Right lobe of liver (tissue), 6 donors: ENCODE data around the gene BPIFA2. TPM values are rescaled to one million over a fixed set of nuclear protein-coding genes. Genes with fewer than 3 reads are reported as not detected.

Source experiments
- ATAC-seq, 4 donors: fragments of 200-7000 bp; cut with Tn5 transposase; one replicate each; pipeline ENCODE4 v1.9.1; 2020; ENCODE audit warnings: mild to moderate bottlenecking in 4 of 4, moderate library complexity in 4 of 4
- DNase-seq, 3 donors: peaks; one replicate each; pipeline ENCODE4 v3.0.0-alpha.2; 2020
- H3K27ac ChIP-seq, 3 donors: fragments of 200-600 bp; one replicate each; pipeline ENCODE4 v1.8.0; 2022
- H3K27me3 ChIP-seq, 2 donors: fragments of 200-600 bp; one replicate each; pipeline ENCODE4 v1.8.0; 2022
- H3K36me3 ChIP-seq, 4 donors: fragments of 200-600 bp; sonication (generic) in 1 of 4; one replicate each; pipeline versions ENCODE4 v1.5.1 to v1.8.0; 2017 to 2022; ENCODE audit warnings: control low read depth in 1 of 4
- H3K4me1 ChIP-seq, 4 donors: fragments of 200-600 bp; sonication (generic) in 1 of 4; one replicate each; pipeline versions ENCODE4 v1.5.1 to v1.8.0; 2017 to 2022; ENCODE audit warnings: control low read depth in 1 of 4
- H3K4me3 ChIP-seq, 3 donors: fragments of 200-600 bp; one replicate each; pipeline ENCODE4 v1.8.0; 2022
- H3K9me3 ChIP-seq, 4 donors: fragments of 200-600 bp; sonication (generic) in 1 of 4; one replicate each; pipeline versions ENCODE4 v1.5.1 to v1.8.0; 2017 to 2022; ENCODE audit warnings: control low read depth in 1 of 4
- POLR2A ChIP-seq: fragments of 450-650 bp; IDR thresholded peaks from one replicate; pipeline ENCODE4 v1.6.1; 2017; ENCODE audit warnings: antibody characterized with exemption, mild to moderate bottlenecking
- WGBS: methylation state at CpG from one replicate; pipeline ENCODE4 v1.1.6; 2018; ENCODE audit warnings: low coverage, low lambda C conversion rate; ENCODE audit not compliant: insufficient coverage; ENCODE audit errors: missing lambda C conversion rate; 5-methylcytosine and 5-hydroxymethylcytosine counted together
- intact Hi-C, 2 donors: fragments of 100-400 bp; cut with DNase I; formaldehyde crosslinking; loops; one replicate each; pipeline versions ENCODE4 v1.11.2 to v1.14.1; 2022
- total RNA-seq, 6 experiments: library from RNA; depleted of rRNA in 2 of 6; stranded (reverse); fragments of >200 nt in 2 of 6; fragmentation: NEBNext Ultra II Directional in 3 of 6; extraction: Animal tissue kit (Norgen Biotek cat#: 25700) in 3 of 6; gene quantifications; one replicate each; pipeline versions ENCODE4 v1.1.0 to v1.2.4, GENCODE V29; 2016 to 2023
- TF ChIP-seq, protein P1 (sequence below), 4 donors: fragments of 200-600 bp in 3 of 4; fragments of 450-650 bp in 1 of 4; IDR thresholded peaks; one replicate each; pipeline versions ENCODE4 v1.5.1 to v1.8.0; 2016 to 2022; ENCODE audit warnings: antibody characterized with exemption in 4 of 4, mild to moderate bottlenecking in 2 of 4
- donor health status: DM: no; HTN: yes; CAD: no.
- donor health status: DM: no; HTN: no; CAD: no.
- donor health status: DM: no; HTN: no; CAD: no.
- donor health status: DM: no; HTN: yes; CAD: no.
- donor health status: DM: no; HTN: yes; CAD: no.

The BPIFA2 gene
- total RNA-seq, 6 experiments from 2014 or later: not detected

DNA sequence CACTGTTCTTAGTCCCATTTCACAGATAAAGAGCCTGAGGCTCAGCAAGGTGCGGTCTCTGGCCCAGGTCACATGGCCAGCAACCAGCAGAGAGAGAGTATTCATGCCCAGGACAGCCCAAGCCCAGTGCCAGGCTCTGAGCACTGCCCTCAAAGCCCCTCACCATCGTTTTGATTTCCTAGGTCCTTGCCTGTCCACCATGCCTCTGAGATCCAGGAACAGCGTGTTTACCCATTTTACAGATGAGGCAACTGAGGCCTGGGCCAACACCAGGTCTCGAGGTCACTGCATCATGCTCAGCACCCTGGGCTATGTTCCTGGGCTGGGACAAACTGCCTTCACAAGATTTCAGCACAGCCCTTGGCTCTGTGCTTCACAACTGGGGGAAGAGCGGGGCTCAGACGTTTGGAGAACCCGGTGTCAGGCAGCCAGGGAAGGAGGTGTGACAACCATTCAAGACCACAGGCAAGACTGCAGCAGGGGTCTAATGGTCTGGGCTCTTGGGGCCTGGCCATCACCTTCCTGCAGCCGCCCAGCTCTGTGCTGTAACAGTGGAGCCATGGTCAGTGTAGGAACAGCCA lies 1.3 kb upstream of the BPIFA2 start:
- no peak overlapping the region for H3K27ac ChIP-seq
- 93% methylated on average over 3 of the region's 8 CpGs for WGBS
- no peak overlapping the region for H3K4me3 ChIP-seq
- TF ChIP-seq, protein P1, sequence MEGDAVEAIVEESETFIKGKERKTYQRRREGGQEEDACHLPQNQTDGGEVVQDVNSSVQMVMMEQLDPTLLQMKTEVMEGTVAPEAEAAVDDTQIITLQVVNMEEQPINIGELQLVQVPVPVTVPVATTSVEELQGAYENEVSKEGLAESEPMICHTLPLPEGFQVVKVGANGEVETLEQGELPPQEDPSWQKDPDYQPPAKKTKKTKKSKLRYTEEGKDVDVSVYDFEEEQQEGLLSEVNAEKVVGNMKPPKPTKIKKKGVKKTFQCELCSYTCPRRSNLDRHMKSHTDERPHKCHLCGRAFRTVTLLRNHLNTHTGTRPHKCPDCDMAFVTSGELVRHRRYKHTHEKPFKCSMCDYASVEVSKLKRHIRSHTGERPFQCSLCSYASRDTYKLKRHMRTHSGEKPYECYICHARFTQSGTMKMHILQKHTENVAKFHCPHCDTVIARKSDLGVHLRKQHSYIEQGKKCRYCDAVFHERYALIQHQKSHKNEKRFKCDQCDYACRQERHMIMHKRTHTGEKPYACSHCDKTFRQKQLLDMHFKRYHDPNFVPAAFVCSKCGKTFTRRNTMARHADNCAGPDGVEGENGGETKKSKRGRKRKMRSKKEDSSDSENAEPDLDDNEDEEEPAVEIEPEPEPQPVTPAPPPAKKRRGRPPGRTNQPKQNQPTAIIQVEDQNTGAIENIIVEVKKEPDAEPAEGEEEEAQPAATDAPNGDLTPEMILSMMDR (IDR thresholded peaks at IDR 0.05): no peak
- no peak for TF ChIP-seq POLR2A
- no peaks in the 10 kb centered on the region for H3K36me3 ChIP-seq
- no peaks in the 10 kb centered on the region for H3K9me3 ChIP-seq
- intact Hi-C loops: no loop called here
- H3K27me3 ChIP-seq: no peaks in the 10 kb centered on the region
- DNase-seq (no peak), ATAC-seq (no peak)
- no peaks in the 10 kb centered on the region for H3K4me1 ChIP-seq

DNA sequence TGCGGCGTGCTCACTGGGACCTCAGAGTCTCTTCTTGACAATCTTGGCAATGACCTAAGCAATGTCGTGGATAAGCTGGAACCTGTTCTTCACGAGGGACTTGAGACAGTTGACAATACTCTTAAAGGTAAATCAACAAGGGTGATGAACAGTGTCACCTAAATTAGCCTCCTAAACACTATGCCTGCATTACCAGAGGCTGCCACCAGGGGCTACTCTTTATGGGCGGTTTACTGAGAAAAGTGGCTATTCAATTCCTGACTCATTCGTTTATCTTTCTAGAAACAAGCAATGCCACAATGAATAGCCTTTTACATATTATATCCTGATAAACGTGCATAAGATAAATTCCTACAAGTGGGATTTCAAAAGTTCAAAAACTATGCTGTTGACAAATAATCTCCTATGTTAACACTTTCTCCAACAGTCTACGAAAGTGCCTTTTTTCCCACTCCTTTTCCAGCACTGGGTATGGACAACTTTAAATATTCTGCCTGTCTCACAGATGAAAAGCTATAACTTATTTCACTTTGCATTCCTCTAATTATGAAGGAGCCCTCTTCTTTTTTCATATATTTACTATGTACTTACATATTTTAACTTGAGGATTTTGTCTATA lies 1.3 kb downstream of the BPIFA2 start:
- no peak for TF ChIP-seq POLR2A
- TF ChIP-seq, protein P1 (IDR thresholded peaks at IDR 0.05): peak; percentile 10 to 36 (median 18)
- no peaks in the 10 kb centered on the region for H3K9me3 ChIP-seq
- no peaks in the 10 kb centered on the region for H3K36me3 ChIP-seq
- ATAC-seq (no peak), DNase-seq (no peak)
- 18% methylated on average over 5 of the region's 8 CpGs for WGBS
- H3K4me1 ChIP-seq: no peaks in the 10 kb centered on the region
- H3K27me3 ChIP-seq: no peaks in the 10 kb centered on the region
- H3K4me3 ChIP-seq: no peak overlapping the region
- intact Hi-C loops: no loop called here
- no peak overlapping the region for H3K27ac ChIP-seq

DNA sequence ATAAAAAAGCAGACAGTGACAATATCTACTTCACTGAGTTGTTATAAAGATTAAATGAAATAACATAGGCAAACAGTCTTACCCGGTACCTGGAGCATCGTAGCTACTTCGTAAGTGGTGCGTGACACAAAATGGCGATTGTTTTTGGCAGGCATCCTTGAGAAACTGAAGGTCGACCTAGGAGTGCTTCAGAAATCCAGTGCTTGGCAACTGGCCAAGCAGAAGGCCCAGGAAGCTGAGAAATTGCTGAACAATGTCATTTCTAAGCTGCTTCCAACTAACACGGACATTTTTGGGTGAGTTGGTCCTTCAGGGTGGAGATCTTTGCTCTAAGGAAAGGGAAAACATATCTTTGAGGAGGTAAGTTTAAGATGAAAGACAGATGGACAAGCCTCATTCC lies 4.8 kb downstream of the BPIFA2 start:
- DNase-seq: no peak
- Histone ChIP-seq H3K36me3 (no peaks in the 10 kb centered on the region), H3K4me1 (no peaks in the 10 kb centered on the region), H3K4me3 (no peak overlapping the region), H3K27ac (no peak overlapping the region), H3K9me3 (no peaks in the 10 kb centered on the region), H3K27me3 (no peaks in the 10 kb centered on the region)
- intact Hi-C loops: no loop called here
- ATAC-seq: no peak
- WGBS: 53% methylated on average over 7 of the region's 7 CpGs
- TF ChIP-seq, protein P1 (IDR thresholded peaks at IDR 0.05): no peak
- TF ChIP-seq POLR2A: no peak

DNA sequence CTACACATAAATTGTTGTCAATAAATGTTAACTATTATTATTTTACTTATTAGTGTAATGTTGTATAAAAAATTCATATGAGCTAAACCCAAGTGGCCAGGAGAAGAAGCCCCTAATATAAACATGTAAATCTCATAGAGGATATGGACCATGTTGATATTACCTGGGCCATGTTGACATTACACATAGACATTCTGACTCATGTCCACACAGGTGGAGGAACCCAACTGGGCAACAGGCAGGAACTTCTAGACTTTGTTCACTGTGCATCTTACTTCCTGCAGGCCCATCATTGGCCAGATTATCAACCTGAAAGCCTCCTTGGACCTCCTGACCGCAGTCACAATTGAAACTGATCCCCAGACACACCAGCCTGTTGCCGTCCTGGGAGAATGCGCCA lies 7.2 kb downstream of the BPIFA2 start:
- 82% methylated on average over 3 of the region's 3 CpGs for WGBS
- no peaks in the 10 kb centered on the region for H3K9me3 ChIP-seq
- H3K27ac ChIP-seq: no peak overlapping the region
- no peaks in the 10 kb centered on the region for H3K27me3 ChIP-seq
- TF ChIP-seq, protein P1 (IDR thresholded peaks at IDR 0.05): no peak
- TF ChIP-seq POLR2A: no peak
- H3K4me1 ChIP-seq: no peaks in the 10 kb centered on the region
- no peaks in the 10 kb centered on the region for H3K36me3 ChIP-seq
- peak in 1 of 4 donors; percentile 63 for ATAC-seq
- no peak overlapping the region for H3K4me3 ChIP-seq
- DNase-seq: no peak
- intact Hi-C loops: no loop called here
